ENCODE data around the gene CD300H.

CD300H gene

GRCh38 chr17:74582633-74583032 lies 15.3 kb upstream of the CD300H start:
- Histone ChIP-seq H3F3A (ENCODE audit: insufficient read depth, low read length) (no peaks in the 10 kb centered on the region), H3K36me3 (ENCODE audit: insufficient read depth, low read length) (no peaks in the 10 kb centered on the region), H3K79me2 (ENCODE audit: insufficient read depth, low read length) (no peaks in the 10 kb centered on the region), H3K9ac (ENCODE audit: low read length) (no peak overlapping the region), H3K27ac (ENCODE audit: low read depth, low read length, poor library complexity, severe bottlenecking) (no peak overlapping the region), H2AFZ (ENCODE audit: low read length) (no peak overlapping the region), H3K4me3 (ENCODE audit: low read depth, low read length, poor library complexity, severe bottlenecking) (no peak overlapping the region), H3K9me2 (ENCODE audit: low read depth, low read length) (no peaks in the 10 kb centered on the region), H3K4me2 (ENCODE audit: low read length) (no peak overlapping the region), H3K9me3 (ENCODE audit: low read length) (no peaks in the 10 kb centered on the region), H4K20me1 (ENCODE audit: insufficient read depth, low read length) (no peaks in the 10 kb centered on the region), H3K4me1 (ENCODE audit: insufficient read depth, low read length, severe bottlenecking) (no peaks in the 10 kb centered on the region), H3K27me3 (ENCODE audit: insufficient read depth, low read length) (0 out of 2 replicates have a peak, but pooled peaks cover 3% of the 10 kb centered on the region)
- TF ChIP-seq CTCF (IDR thresholded peaks at IDR 0.05; ENCODE audit: low read length) (no peak), EZH2 (IDR thresholded peaks at IDR 0.05; ENCODE audit: borderline replicate concordance, low read length) (no peak)

- Histone ChIP-seq H3K9me2 (ENCODE audit: low read depth, low read length) (no peaks in the 10 kb centered on the region), H3K4me3 (ENCODE audit: low read depth, low read length, poor library complexity, severe bottlenecking) (no peak overlapping the region), H4K20me1 (ENCODE audit: insufficient read depth, low read length) (no peaks in the 10 kb centered on the region), H3K4me1 (ENCODE audit: insufficient read depth, low read length, severe bottlenecking) (no peaks in the 10 kb centered on the region), H3K9ac (ENCODE audit: low read length) (no peak overlapping the region), H3K36me3 (ENCODE audit: insufficient read depth, low read length) (no peaks in the 10 kb centered on the region), H3K79me2 (ENCODE audit: insufficient read depth, low read length) (no peaks in the 10 kb centered on the region), H3K27me3 (ENCODE audit: insufficient read depth, low read length) (0 out of 2 replicates have a peak, but pooled peaks cover 3% of the 10 kb centered on the region), H3F3A (ENCODE audit: insufficient read depth, low read length) (no peaks in the 10 kb centered on the region), H2AFZ (ENCODE audit: low read length) (no peak overlapping the region), H3K9me3 (ENCODE audit: low read length) (no peaks in the 10 kb centered on the region), H3K27ac (ENCODE audit: low read depth, low read length, poor library complexity, severe bottlenecking) (no peak overlapping the region), H3K4me2 (ENCODE audit: low read length) (no peak overlapping the region)
- TF ChIP-seq EZH2 (IDR thresholded peaks at IDR 0.05; ENCODE audit: borderline replicate concordance, low read length) (no peak), CTCF (IDR thresholded peaks at IDR 0.05; ENCODE audit: low read length) (no peak)
These were observed 12.6 kb upstream of the CD300H start for GRCh38 chr17:74579900-74580299.

GRCh38 chr17:74578979-74579378 lies 11.7 kb upstream of the CD300H start:
- Histone ChIP-seq H3K36me3 (ENCODE audit: insufficient read depth, low read length) (no peaks in the 10 kb centered on the region), H3K4me1 (ENCODE audit: insufficient read depth, low read length, severe bottlenecking) (no peaks in the 10 kb centered on the region), H3K9me2 (ENCODE audit: low read depth, low read length) (no peaks in the 10 kb centered on the region), H3K27ac (ENCODE audit: low read depth, low read length, poor library complexity, severe bottlenecking) (no peak overlapping the region), H3K4me3 (ENCODE audit: low read depth, low read length, poor library complexity, severe bottlenecking) (no peak overlapping the region), H4K20me1 (ENCODE audit: insufficient read depth, low read length) (no peaks in the 10 kb centered on the region), H3F3A (ENCODE audit: insufficient read depth, low read length) (no peaks in the 10 kb centered on the region), H3K27me3 (ENCODE audit: insufficient read depth, low read length) (no peaks in the 10 kb centered on the region), H3K4me2 (ENCODE audit: low read length) (no peak overlapping the region), H2AFZ (ENCODE audit: low read length) (no peak overlapping the region), H3K79me2 (ENCODE audit: insufficient read depth, low read length) (no peaks in the 10 kb centered on the region), H3K9ac (ENCODE audit: low read length) (no peak overlapping the region), H3K9me3 (ENCODE audit: low read length) (no peaks in the 10 kb centered on the region)
- TF ChIP-seq EZH2 (IDR thresholded peaks at IDR 0.05; ENCODE audit: borderline replicate concordance, low read length): no peak
- TF ChIP-seq CTCF (IDR thresholded peaks at IDR 0.05; ENCODE audit: low read length): no peak
